ENCODE data around the gene ITGA5. TPM values are rescaled to one million over a fixed set of nuclear protein-coding genes. Genes with fewer than 3 reads are reported as not detected.

ITGA5 gene
- total RNA-seq, 4 donors from 2014 or later: 69.7 to 223 (median 99.4) TPM

GRCh38 chr12:54432815-54433164, 13.7 kb upstream of the ITGA5 start:
- peak in 1 of 2 donors; percentile 48 for DNase-seq
- Histone ChIP-seq H3K36me3 (no peaks in the 10 kb centered on the region), H3K4me3 (no peak overlapping the region), H3K4me1 (peaks cover 0 to 23% of the 10 kb centered on the region in 2 donors), H3K9me3 (no peaks in the 10 kb centered on the region), H3K27ac (peak overlapping the region; percentile 71 to 78), H3K27me3 (no peaks in the 10 kb centered on the region)
- no peak for TF ChIP-seq POLR2A (IDR thresholded peaks at IDR 0.05)
- no peak for TF ChIP-seq CTCF (IDR thresholded peaks at IDR 0.05)
- intact Hi-C loops (cut with DNase I; ENCODE audit: low total_unique reads): no loop called here

GRCh38 chr12:54431911-54432814, 13.1 kb upstream of the ITGA5 start:
- peak; percentile 88 to 95 for DNase-seq
- no peaks in the 10 kb centered on the region for H3K27me3 ChIP-seq
- H3K4me1 ChIP-seq: peaks cover 0 to 26% of the 10 kb centered on the region in 2 donors
- no peaks in the 10 kb centered on the region for H3K36me3 ChIP-seq
- TF ChIP-seq CTCF (IDR thresholded peaks at IDR 0.05): no peak
- TF ChIP-seq POLR2A (IDR thresholded peaks at IDR 0.05): peak in 1 of 2 donors; percentile 12
- intact Hi-C loops (cut with DNase I; ENCODE audit: low total_unique reads): no loop called here
- no peaks in the 10 kb centered on the region for H3K9me3 ChIP-seq
- no peak overlapping the region for H3K4me3 ChIP-seq
- H3K27ac ChIP-seq: peak overlapping the region; percentile 71 to 78

GRCh38 chr12:54430471-54431069, 11.5 kb upstream of the ITGA5 start:
- intact Hi-C loops (cut with DNase I; ENCODE audit: low total_unique reads): no loop called here
- Histone ChIP-seq H3K27ac (peak overlapping the region in 1 of 2 donors; percentile 78), H3K9me3 (no peaks in the 10 kb centered on the region), H3K4me1 (peaks cover 0 to 32% of the 10 kb centered on the region in 2 donors), H3K36me3 (no peaks in the 10 kb centered on the region), H3K27me3 (no peaks in the 10 kb centered on the region), H3K4me3 (no peak overlapping the region)
- TF ChIP-seq POLR2A (IDR thresholded peaks at IDR 0.05) (no peak), CTCF (IDR thresholded peaks at IDR 0.05) (no peak)
- no peak for DNase-seq

GRCh38 chr12:54429014-54429471, 10.0 kb upstream of the ITGA5 start:
- Histone ChIP-seq H3K4me1 (peaks cover 0 to 32% of the 10 kb centered on the region in 2 donors), H3K4me3 (no peak overlapping the region), H3K27ac (peak overlapping the region; percentile 61 to 66), H3K27me3 (no peaks in the 10 kb centered on the region), H3K36me3 (no peaks in the 10 kb centered on the region), H3K9me3 (no peaks in the 10 kb centered on the region)
- peak in 1 of 2 donors; percentile 42 for DNase-seq
- TF ChIP-seq CTCF (IDR thresholded peaks at IDR 0.05) (no peak), POLR2A (IDR thresholded peaks at IDR 0.05) (no peak)
- intact Hi-C loops (cut with DNase I; ENCODE audit: low total_unique reads): no loop called here
